Mucosa of descending colon (tissue), 3 donors: ENCODE measurements around the gene GPAM. TPM values are rescaled to one million over a fixed set of nuclear protein-coding genes. Genes with fewer than 3 reads are reported as not detected.

Experiments used
- ATAC-seq: fragments of 200-7000 bp; cut with Tn5 transposase; one replicate; pipeline ENCODE4 v1.9.1; 2020; ENCODE audit warnings: mild to moderate bottlenecking, moderate library complexity
- DNase-seq, 3 donors: peaks; one replicate each; pipeline ENCODE4 v3.0.0-alpha.2; 2020
- H3K36me3 ChIP-seq: fragments of 200-600 bp; one replicate; pipeline ENCODE4 v1.8.0; 2021; ENCODE audit warnings: low read depth, mild to moderate bottlenecking
- H3K4me1 ChIP-seq: fragments of 200-600 bp; one replicate; pipeline ENCODE4 v1.8.0; 2021; ENCODE audit warnings: low read depth, mild to moderate bottlenecking
- H3K4me3 ChIP-seq: fragments of 200-600 bp; one replicate; pipeline ENCODE4 v1.8.0; 2021; ENCODE audit warnings: mild to moderate bottlenecking
- H3K9me3 ChIP-seq: fragments of 200-600 bp; one replicate; pipeline ENCODE4 v1.8.0; 2021; ENCODE audit warnings: mild to moderate bottlenecking
- CTCF ChIP-seq: fragments of 200-600 bp; IDR thresholded peaks from one replicate; pipeline ENCODE4 v1.8.0; 2022; ENCODE audit warnings: antibody characterized with exemption, mild to moderate bottlenecking
- intact Hi-C, 2 donors: fragments of 100-400 bp; cut with DNase I in 1 of 2; cut with micrococcal nuclease in 1 of 2; formaldehyde crosslinking; loops; one replicate each; pipeline versions ENCODE4 v1.11.0 to v1.11.1; 2022; cut with DNase I, micrococcal nuclease
- total RNA-seq, 3 donors: library from RNA; stranded (reverse); fragmentation: NEBNext Ultra II Directional in 2 of 3; extraction: Animal tissue kit (Norgen Biotek cat#: 25700) in 2 of 3; gene quantifications; one replicate each; pipeline versions ENCODE4 v1.2.1 to v1.2.4, GENCODE V29; 2021 to 2023
- donor health status: DM: no; HTN: no; CAD: no; lungs with moderate emphysema.
- donor health status: DM: no; HTN: no; CAD: no.
- donor health status: DM: no; HTN: yes; CAD: no.

Gene GPAM
- total RNA-seq, 3 donors from 2014 or later: 5.8 to 15.5 (median 9.8) TPM

DNA sequence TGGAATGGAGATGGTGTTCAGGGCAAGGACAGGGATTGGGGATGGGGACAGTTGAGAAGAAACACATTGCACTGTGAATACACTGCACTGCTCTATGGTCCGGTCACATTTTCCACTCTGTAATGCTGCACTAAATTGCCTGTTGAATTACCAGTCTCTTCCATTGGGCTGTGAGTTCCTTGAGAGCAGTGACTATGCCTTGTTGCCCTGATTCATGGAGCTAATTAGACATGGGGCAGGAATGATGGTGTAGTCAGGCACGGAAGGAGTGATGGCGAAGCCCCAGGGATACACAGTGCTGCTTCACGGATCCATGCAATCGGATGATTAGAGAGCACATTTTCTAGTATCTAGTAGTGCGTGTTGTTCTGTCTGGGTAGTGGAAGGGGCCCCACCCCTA, 25.4 kb upstream of the GPAM start:
- ATAC-seq: no peak
- Histone ChIP-seq H3K9me3 (no peaks in the 10 kb centered on the region), H3K4me1 (no peaks in the 10 kb centered on the region), H3K4me3 (no peak overlapping the region), H3K36me3 (no peaks in the 10 kb centered on the region)
- no peak for TF ChIP-seq CTCF
- intact Hi-C loops: no loop called here
- DNase-seq: no peak

DNA sequence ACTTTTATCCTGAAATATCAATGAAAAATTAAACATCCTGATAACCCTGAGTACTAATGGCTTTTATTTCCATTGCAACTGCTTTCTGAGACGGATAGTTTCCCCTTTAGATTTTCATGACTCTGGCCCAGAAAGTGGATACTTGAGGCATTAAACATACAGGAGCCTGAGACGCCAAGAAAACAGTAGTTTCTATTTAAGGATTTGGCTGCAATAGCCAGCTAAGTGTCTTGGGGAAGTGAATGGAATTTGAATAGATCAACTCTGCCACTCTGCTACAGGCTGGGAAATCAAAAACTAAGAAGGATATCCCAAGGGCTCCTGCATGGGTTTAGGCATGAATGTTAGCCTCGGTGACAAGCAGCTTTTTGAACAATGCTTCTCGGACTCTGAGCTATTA, 24.7 kb upstream of the GPAM start:
- Histone ChIP-seq H3K9me3 (no peaks in the 10 kb centered on the region), H3K4me1 (no peaks in the 10 kb centered on the region), H3K36me3 (no peaks in the 10 kb centered on the region), H3K4me3 (no peak overlapping the region)
- no peak for ATAC-seq
- intact Hi-C loops: no loop called here
- TF ChIP-seq CTCF: no peak
- no peak for DNase-seq

DNA sequence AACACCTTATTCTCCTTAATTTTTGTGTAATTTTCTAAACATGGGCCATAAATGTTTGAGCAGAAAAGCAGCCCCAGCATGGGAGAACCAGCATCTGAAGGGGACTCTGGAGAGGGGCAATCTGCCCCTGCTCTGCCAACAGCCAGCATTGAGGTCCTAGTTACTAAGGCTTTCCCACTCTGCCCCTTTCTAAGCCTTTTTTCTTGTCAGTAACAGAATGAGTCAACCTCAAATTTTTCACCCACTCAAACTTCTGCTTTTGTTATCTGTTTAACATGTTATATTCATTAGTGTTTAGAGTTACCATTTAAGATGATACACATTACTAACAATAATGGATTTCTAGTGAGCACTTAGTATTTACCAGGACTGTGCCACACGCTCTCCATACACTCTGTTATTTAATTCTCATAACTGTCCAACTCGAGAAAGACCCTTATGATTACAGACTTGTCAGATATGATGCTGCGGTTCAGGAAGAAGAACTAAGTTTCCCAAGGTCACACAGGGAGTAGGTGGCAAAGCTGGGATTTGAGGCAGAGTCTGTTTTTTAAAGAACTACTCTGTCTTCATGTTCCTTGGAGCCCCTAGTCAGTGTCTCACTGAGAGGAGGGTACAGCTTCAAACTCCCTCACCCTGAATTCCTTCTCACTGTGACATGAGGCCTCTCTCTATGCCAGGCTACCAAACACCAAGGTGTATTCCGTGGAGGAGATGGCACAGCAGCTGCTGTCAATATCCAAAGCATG, 19.9 kb upstream of the GPAM start:
- intact Hi-C loops: no loop called here
- no peaks in the 10 kb centered on the region for H3K4me1 ChIP-seq
- H3K36me3 ChIP-seq: no peaks in the 10 kb centered on the region
- no peak for TF ChIP-seq CTCF
- no peak overlapping the region for H3K4me3 ChIP-seq
- DNase-seq (no peak), ATAC-seq (no peak)
- H3K9me3 ChIP-seq: no peaks in the 10 kb centered on the region

- H3K4me3 ChIP-seq: no peak overlapping the region
- no peak for DNase-seq
- no peaks in the 10 kb centered on the region for H3K4me1 ChIP-seq
- no peak for TF ChIP-seq CTCF
- no peaks in the 10 kb centered on the region for H3K36me3 ChIP-seq
- no peak for ATAC-seq
- intact Hi-C loops: no loop called here
- no peaks in the 10 kb centered on the region for H3K9me3 ChIP-seq
Measured at GRCh38 chr10:112202561-112203241, 19.1 kb upstream of the GPAM start.

DNA sequence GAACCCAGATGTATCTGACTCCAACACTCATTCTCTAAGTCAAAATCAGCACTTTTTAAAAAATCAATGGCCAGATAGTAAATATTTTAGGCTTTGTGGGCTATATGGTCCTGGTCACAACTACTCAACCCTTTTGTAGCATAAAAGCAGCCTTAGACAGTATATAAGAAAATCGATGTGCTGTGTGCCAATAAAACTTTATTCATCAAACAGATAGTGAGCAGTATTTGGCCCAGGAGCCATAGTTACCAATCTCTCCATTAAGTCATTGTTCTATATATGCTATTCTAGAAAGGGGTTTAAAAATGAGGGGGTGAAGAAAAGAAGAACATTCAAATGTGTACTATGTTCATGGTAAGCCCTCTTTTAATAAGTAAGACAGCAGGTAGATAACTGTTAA, 18.5 kb upstream of the GPAM start:
- Histone ChIP-seq H3K4me3 (no peak overlapping the region), H3K4me1 (no peaks in the 10 kb centered on the region), H3K36me3 (no peaks in the 10 kb centered on the region), H3K9me3 (no peaks in the 10 kb centered on the region)
- intact Hi-C loops: no loop called here
- DNase-seq (no peak), ATAC-seq (no peak)
- TF ChIP-seq CTCF: no peak
